MM.1S (cell line): ENCODE data around the gene PIWIL1.

ENCODE experiments used
- DNase-seq: peaks from one replicate; pipeline ENCODE4 v3.0.0-alpha.2; 2015
- H2AFZ ChIP-seq: fragments of 300-600 bp; sonication (generic); 2 replicates; pipeline ENCODE4 v1.6.0; 2016; ENCODE audit warnings: antibody characterized with exemption, low read length
- H3F3A ChIP-seq: fragments of 300-600 bp; sonication (generic); 2 replicates; pipeline ENCODE4 v1.6.1; 2016; ENCODE audit warnings: mild to moderate bottlenecking, antibody characterized with exemption, low read length, moderate library complexity, mixed read lengths; ENCODE audit not compliant: insufficient read depth
- H3K27ac ChIP-seq: fragments of 300-600 bp; sonication (generic); 2 replicates; pipeline ENCODE4 v1.5.1; 2016; ENCODE audit warnings: mild to moderate bottlenecking, low read length
- H3K27me3 ChIP-seq: fragments of 300-600 bp; sonication (generic); replicated peaks from 2 replicates; pipeline ENCODE4 v1.6.0; 2016; ENCODE audit warnings: low read length; ENCODE audit not compliant: insufficient read depth
- H3K36me3 ChIP-seq: fragments of 300-600 bp; sonication (generic); replicated peaks from 2 replicates; pipeline ENCODE4 v1.6.1; 2016; ENCODE audit warnings: mild to moderate bottlenecking, low read length, mixed read lengths; ENCODE audit not compliant: insufficient read depth
- H3K4me1 ChIP-seq: fragments of 300-600 bp; sonication (generic); 2 replicates; pipeline ENCODE4 v1.6.1; 2016; ENCODE audit warnings: low read length, mixed read lengths
- H3K4me2 ChIP-seq: fragments of 300-600 bp; sonication (generic); 2 replicates; pipeline ENCODE4 v1.6.0; 2016; ENCODE audit warnings: low read depth, low read length
- H3K4me3 ChIP-seq: fragments of 300-600 bp; sonication (generic); 2 replicates; pipeline ENCODE4 v1.5.1; 2016; ENCODE audit warnings: low read length, mixed read lengths
- H3K79me2 ChIP-seq: fragments of 300-600 bp; sonication (generic); 2 replicates; pipeline ENCODE4 v1.6.1; 2016; ENCODE audit warnings: mixed run types, low read length, mixed read lengths
- H3K9ac ChIP-seq: fragments of 300-600 bp; sonication (generic); 2 replicates; pipeline ENCODE4 v1.6.1; 2016; ENCODE audit warnings: low read length, mixed read lengths
- H3K9me2 ChIP-seq: fragments of 300-600 bp; sonication (generic); replicated peaks from 2 replicates; pipeline ENCODE4 v1.6.1; 2016; ENCODE audit warnings: mild to moderate bottlenecking, low read length, mixed read lengths; ENCODE audit not compliant: insufficient read depth
- H3K9me3 ChIP-seq: fragments of 300-600 bp; sonication (generic); replicated peaks from 2 replicates; pipeline ENCODE4 v1.6.1; 2016; ENCODE audit warnings: mild to moderate bottlenecking, low read length, mixed read lengths; ENCODE audit not compliant: insufficient read depth
- H4K20me1 ChIP-seq: fragments of 300-600 bp; sonication (generic); 2 replicates; pipeline ENCODE4 v1.6.1; 2016; ENCODE audit warnings: mild to moderate bottlenecking, low read length, moderate library complexity, mixed read lengths; ENCODE audit not compliant: insufficient read depth
- CTCF ChIP-seq: fragments of 300-600 bp; sonication (generic); IDR thresholded peaks from 2 replicates; pipeline ENCODE4 v1.5.1; 2016; ENCODE audit warnings: antibody characterized with exemption, low read length, mixed read lengths
- EZH2 ChIP-seq: fragments of 300-600 bp; sonication (generic); optimal IDR thresholded peaks from 2 replicates; pipeline ENCODE3; 2017; ENCODE audit warnings: low read depth, mild to moderate bottlenecking, antibody characterized with exemption, low read length, mixed read lengths
- EZH2phosphoT487 ChIP-seq: fragments of 300-600 bp; sonication (generic); IDR thresholded peaks from 2 replicates; pipeline ENCODE4 v1.6.1; 2018; ENCODE audit warnings: antibody characterized with exemption, low read length

PIWIL1 gene

GRCh38 chr12:130338794-130339601, 1.3 kb downstream of the PIWIL1 start:
- no peaks in the 10 kb centered on the region for H3K9me3 ChIP-seq
- TF ChIP-seq EZH2 (no peak), CTCF (no peak), EZH2phosphoT487 (no peak)
- DNase-seq = no peak
- no peaks in the 10 kb centered on the region for H3K9me2 ChIP-seq
- H3K4me3 ChIP-seq = no peak overlapping the region
- H3K27ac ChIP-seq = no peak overlapping the region
- H3K27me3 ChIP-seq = no peaks in the 10 kb centered on the region
- no peak overlapping the region for H3K9ac ChIP-seq
- H3K4me1 ChIP-seq = no peaks in the 10 kb centered on the region
- H3K36me3 ChIP-seq = no peaks in the 10 kb centered on the region
- H4K20me1 ChIP-seq = no peaks in the 10 kb centered on the region
- H3K4me2 ChIP-seq = no peak overlapping the region
- H3K79me2 ChIP-seq = no peaks in the 10 kb centered on the region
- H3F3A ChIP-seq = no peaks in the 10 kb centered on the region
- no peak overlapping the region for H2AFZ ChIP-seq

DNA sequence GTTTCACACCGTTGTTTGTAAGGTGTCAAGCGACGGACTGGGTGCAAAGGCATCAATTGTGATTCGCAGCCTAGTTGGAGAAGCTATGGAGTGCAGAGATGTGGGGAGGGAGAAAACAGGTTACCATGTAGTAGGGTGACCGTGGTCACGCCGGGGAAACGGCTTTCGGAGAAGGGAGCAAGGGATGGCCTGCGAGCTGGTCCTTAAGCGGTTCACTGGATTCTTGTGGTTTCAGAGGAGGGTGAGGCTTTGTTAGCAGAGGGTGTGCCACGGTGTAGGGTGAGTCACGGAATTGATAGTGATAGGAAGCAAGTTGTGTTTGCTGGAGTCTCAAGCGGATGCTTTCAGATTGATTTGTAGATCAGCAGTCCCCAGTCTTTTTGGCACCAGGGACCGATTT, 2.3 kb downstream of the PIWIL1 start:
- H3K27me3 ChIP-seq = no peaks in the 10 kb centered on the region
- no peak overlapping the region for H2AFZ ChIP-seq
- no peaks in the 10 kb centered on the region for H3F3A ChIP-seq
- H3K9ac ChIP-seq = no peak overlapping the region
- no peak overlapping the region for H3K4me3 ChIP-seq
- H4K20me1 ChIP-seq = no peaks in the 10 kb centered on the region
- no peaks in the 10 kb centered on the region for H3K79me2 ChIP-seq
- no peaks in the 10 kb centered on the region for H3K9me3 ChIP-seq
- DNase-seq = no peak
- H3K36me3 ChIP-seq = no peaks in the 10 kb centered on the region
- no peak overlapping the region for H3K4me2 ChIP-seq
- no peaks in the 10 kb centered on the region for H3K4me1 ChIP-seq
- TF ChIP-seq EZH2phosphoT487 (no peak), EZH2 (no peak), CTCF (no peak)
- H3K27ac ChIP-seq = no peak overlapping the region
- H3K9me2 ChIP-seq = no peaks in the 10 kb centered on the region

GRCh38 chr12:130342442-130342841, 4.8 kb downstream of the PIWIL1 start:
- TF ChIP-seq EZH2 = no peak
- TF ChIP-seq CTCF = no peak
- no peak for TF ChIP-seq EZH2phosphoT487

More at GRCh38 chr12:130342442-130342841, 4.8 kb downstream of the PIWIL1 start:
- H3K9me2 ChIP-seq = no peaks in the 10 kb centered on the region
- no peaks in the 10 kb centered on the region for H3K79me2 ChIP-seq
- no peak overlapping the region for H3K4me2 ChIP-seq
- no peak overlapping the region for H2AFZ ChIP-seq
- no peak overlapping the region for H3K27ac ChIP-seq
- H3F3A ChIP-seq = no peaks in the 10 kb centered on the region
- DNase-seq = no peak
- no peaks in the 10 kb centered on the region for H3K9me3 ChIP-seq
- no peaks in the 10 kb centered on the region for H3K4me1 ChIP-seq
- no peaks in the 10 kb centered on the region for H3K36me3 ChIP-seq
- no peaks in the 10 kb centered on the region for H4K20me1 ChIP-seq
- no peak overlapping the region for H3K4me3 ChIP-seq
- no peaks in the 10 kb centered on the region for H3K27me3 ChIP-seq
- no peak overlapping the region for H3K9ac ChIP-seq
